OCI-LY1 (cell line): Measurements from ENCODE around the gene TMEM185B.

Source experiments
- H2AFZ ChIP-seq: fragments of 200-600 bp; sonication (generic), shearing (Covaris generic); 2 replicates; pipeline ENCODE4 v1.6.0; 2014; ENCODE audit warnings: antibody characterized with exemption, mild to moderate bottlenecking, low read length
- H3F3A ChIP-seq: fragments of 200-600 bp; sonication (generic), shearing (Covaris generic); 2 replicates; pipeline ENCODE4 v1.6.0; 2014; ENCODE audit warnings: mild to moderate bottlenecking, antibody characterized with exemption, low read length, moderate library complexity; ENCODE audit not compliant: insufficient read depth
- H3K27ac ChIP-seq: fragments of 200-600 bp; sonication (generic); 2 replicates; pipeline ENCODE4 v1.5.1; 2014; ENCODE audit warnings: low read length, mixed run types, mild to moderate bottlenecking, low read depth; ENCODE audit not compliant: poor library complexity, severe bottlenecking
- H3K27me3 ChIP-seq: fragments of 200-600 bp; sonication (generic); 2 replicates; pipeline ENCODE4 v1.6.0; 2014; ENCODE audit warnings: antibody characterized with exemption, mild to moderate bottlenecking, low read length, moderate library complexity; ENCODE audit not compliant: insufficient read depth
- H3K36me3 ChIP-seq: fragments of 200-600 bp; sonication (generic); 2 replicates; pipeline ENCODE4 v1.6.1; 2014; ENCODE audit warnings: mild to moderate bottlenecking, antibody characterized with exemption, low read length, moderate library complexity, mixed read lengths; ENCODE audit not compliant: insufficient read depth
- H3K4me1 ChIP-seq: fragments of 200-600 bp; sonication (generic); 2 replicates; pipeline ENCODE4 v1.5.1; 2014; ENCODE audit warnings: mild to moderate bottlenecking, low read length, moderate library complexity; ENCODE audit not compliant: insufficient read depth, severe bottlenecking
- H3K4me2 ChIP-seq: fragments of 200-600 bp; sonication (generic), shearing (Covaris generic); 2 replicates; pipeline ENCODE4 v1.6.1; 2014; ENCODE audit warnings: low read length
- H3K4me3 ChIP-seq: fragments of 200-600 bp; sonication (generic); 2 replicates; pipeline ENCODE4 v1.5.1; 2014; ENCODE audit warnings: low read length, low read depth, mild to moderate bottlenecking, mixed read lengths; ENCODE audit not compliant: poor library complexity, severe bottlenecking
- H3K79me2 ChIP-seq: fragments of 200-600 bp; shearing (Covaris generic); 2 replicates; pipeline ENCODE4 v1.6.1; 2016; ENCODE audit warnings: mixed run types, low read length, mixed read lengths; ENCODE audit not compliant: insufficient read depth
- H3K9ac ChIP-seq: fragments of 200-600 bp; sonication (generic), shearing (Covaris generic); 2 replicates; pipeline ENCODE4 v1.6.1; 2014; ENCODE audit warnings: mild to moderate bottlenecking, low read length, mixed read lengths
- H3K9me2 ChIP-seq: fragments of 200-600 bp; sonication (generic), shearing (Covaris generic); 2 replicates; pipeline ENCODE4 v1.6.1; 2014; ENCODE audit warnings: low read depth, mild to moderate bottlenecking, low read length, mixed read lengths
- H3K9me3 ChIP-seq: fragments of 200-600 bp; shearing (Covaris generic); 2 replicates; pipeline ENCODE4 v1.6.1; 2014; ENCODE audit warnings: low read length, mixed read lengths
- H4K20me1 ChIP-seq: fragments of 200-600 bp; sonication (generic), shearing (Covaris generic); 2 replicates; pipeline ENCODE4 v1.6.0; 2016; ENCODE audit warnings: mild to moderate bottlenecking, low read length; ENCODE audit not compliant: insufficient read depth
- EZH2 ChIP-seq: fragments of 200-600 bp; sonication (generic), shearing (Covaris generic); IDR thresholded peaks from 2 replicates; pipeline ENCODE4 v1.8.0; 2017; ENCODE audit warnings: borderline replicate concordance, mixed run types, mild to moderate bottlenecking, antibody characterized with exemption, low read length, moderate library complexity, mixed read lengths
- TF ChIP-seq, protein P1 (sequence below): fragments of 200-600 bp; sonication (generic), shearing (Covaris generic); IDR thresholded peaks from 2 replicates; pipeline ENCODE4 v1.5.1; 2017; ENCODE audit warnings: mild to moderate bottlenecking, antibody characterized with exemption, low read length, moderate library complexity, mixed read lengths

Gene TMEM185B

DNA sequence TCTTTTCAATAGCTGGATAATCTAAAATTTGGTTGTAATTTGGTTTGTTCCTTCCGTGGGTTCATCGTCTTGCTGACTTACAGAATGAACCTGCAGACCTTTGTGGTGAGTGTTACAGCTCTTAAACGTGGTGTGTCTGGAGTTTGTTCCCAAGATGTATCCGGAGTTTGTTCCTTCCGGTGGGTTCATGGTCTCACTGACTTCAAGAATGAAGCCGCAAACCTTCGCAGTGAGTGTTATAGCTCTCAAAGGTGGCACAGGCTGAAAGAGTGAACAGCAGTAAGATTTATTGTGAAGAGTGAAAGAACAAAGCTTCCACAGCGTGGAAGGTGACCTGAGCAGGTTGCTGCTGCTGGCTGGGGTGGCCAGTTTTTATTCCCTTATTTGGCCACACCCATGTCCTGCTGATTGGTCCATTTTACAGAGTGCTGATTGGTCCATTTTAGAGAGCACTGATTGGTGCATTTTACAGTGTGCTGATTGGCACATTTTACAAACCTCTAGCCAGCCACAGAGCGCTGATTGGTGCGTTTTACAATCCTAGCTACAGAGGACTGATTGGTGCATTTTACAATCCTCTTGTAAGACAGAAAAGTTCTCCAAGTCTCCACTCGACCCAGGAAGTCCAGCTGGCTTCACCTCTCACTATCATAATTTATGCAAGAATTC lies 46.0 kb upstream of the TMEM185B start:
- TF ChIP-seq EZH2 = no peak
- H3K4me2 ChIP-seq = no peak overlapping the region

DNA sequence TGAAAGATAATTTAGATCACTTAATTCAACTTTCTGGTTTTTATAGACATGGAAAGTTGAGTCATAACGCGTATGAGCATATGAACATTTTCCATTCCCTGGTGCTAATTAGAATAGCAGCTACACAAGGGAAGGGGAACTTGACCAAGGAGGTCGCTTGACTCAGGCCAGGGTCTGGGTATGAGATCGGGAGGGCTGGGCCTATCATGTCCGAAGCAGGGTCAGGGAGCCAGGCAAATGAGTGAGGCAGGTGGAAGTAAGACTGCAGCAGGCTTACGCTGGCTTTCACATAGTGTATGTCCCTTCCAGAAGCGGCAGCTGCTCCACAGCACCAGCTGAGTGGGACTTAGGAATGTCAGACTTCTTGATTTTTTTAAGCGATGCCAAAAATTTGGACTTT lies 44.1 kb upstream of the TMEM185B start:
- Histone ChIP-seq H3K4me3 (no peak overlapping the region), H3K4me1 (peaks cover 6% of the 10 kb centered on the region), H3K36me3 (no peaks in the 10 kb centered on the region; the same call in 1 of the 2 replicates), H3K9me3 (no peaks in the 10 kb centered on the region), H4K20me1 (no peaks in the 10 kb centered on the region), H3K9me2 (no peaks in the 10 kb centered on the region), H3K27ac (no peak overlapping the region), H3K4me2 (no peak overlapping the region), H3K27me3 (no peaks in the 10 kb centered on the region), H3K79me2 (no peaks in the 10 kb centered on the region), H3F3A (no peaks in the 10 kb centered on the region), H3K9ac (no peak overlapping the region), H2AFZ (no peak overlapping the region)
- no peak for TF ChIP-seq EZH2
- TF ChIP-seq, protein P1, sequence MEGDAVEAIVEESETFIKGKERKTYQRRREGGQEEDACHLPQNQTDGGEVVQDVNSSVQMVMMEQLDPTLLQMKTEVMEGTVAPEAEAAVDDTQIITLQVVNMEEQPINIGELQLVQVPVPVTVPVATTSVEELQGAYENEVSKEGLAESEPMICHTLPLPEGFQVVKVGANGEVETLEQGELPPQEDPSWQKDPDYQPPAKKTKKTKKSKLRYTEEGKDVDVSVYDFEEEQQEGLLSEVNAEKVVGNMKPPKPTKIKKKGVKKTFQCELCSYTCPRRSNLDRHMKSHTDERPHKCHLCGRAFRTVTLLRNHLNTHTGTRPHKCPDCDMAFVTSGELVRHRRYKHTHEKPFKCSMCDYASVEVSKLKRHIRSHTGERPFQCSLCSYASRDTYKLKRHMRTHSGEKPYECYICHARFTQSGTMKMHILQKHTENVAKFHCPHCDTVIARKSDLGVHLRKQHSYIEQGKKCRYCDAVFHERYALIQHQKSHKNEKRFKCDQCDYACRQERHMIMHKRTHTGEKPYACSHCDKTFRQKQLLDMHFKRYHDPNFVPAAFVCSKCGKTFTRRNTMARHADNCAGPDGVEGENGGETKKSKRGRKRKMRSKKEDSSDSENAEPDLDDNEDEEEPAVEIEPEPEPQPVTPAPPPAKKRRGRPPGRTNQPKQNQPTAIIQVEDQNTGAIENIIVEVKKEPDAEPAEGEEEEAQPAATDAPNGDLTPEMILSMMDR = no peak

More for the DNA sequence above, 46.0 kb upstream of the TMEM185B start:
- Histone ChIP-seq H3K36me3 (no peaks in the 10 kb centered on the region; the same call in 1 of the 2 replicates), H3K9me2 (no peaks in the 10 kb centered on the region), H3K9ac (no peak overlapping the region), H3K27ac (no peak overlapping the region), H3K79me2 (no peaks in the 10 kb centered on the region), H4K20me1 (no peaks in the 10 kb centered on the region), H3K27me3 (no peaks in the 10 kb centered on the region), H2AFZ (no peak overlapping the region), H3K4me3 (no peak overlapping the region), H3K4me1 (peaks cover 6% of the 10 kb centered on the region), H3F3A (no peaks in the 10 kb centered on the region), H3K9me3 (no peaks in the 10 kb centered on the region)

DNA sequence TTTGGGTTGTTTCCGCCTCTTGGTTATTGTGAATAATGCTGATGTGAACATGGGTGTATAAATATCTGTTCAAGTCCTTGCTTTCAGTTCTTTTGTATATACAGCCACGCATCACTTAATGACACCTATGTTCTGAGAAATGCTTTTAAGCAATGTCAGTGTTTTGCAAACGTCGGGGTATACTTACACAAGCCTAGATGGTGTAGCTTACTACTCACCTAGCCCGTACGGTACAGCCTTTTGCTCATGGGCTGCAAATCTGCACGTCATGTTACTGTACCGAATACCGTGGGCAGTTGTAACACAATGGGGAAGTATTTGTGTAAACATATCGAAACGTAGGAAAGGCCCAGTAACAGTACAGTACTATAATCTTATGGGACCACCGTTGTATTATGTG lies 41.8 kb upstream of the TMEM185B start:
- Histone ChIP-seq H3K79me2 (no peaks in the 10 kb centered on the region), H3K27me3 (no peaks in the 10 kb centered on the region; the same call in 1 of the 2 replicates), H2AFZ (no peak overlapping the region), H3K4me1 (peaks cover 6% of the 10 kb centered on the region), H3F3A (no peaks in the 10 kb centered on the region), H3K9me2 (no peaks in the 10 kb centered on the region), H3K4me2 (no peak overlapping the region; the same call in 1 of the 2 replicates), H4K20me1 (no peaks in the 10 kb centered on the region), H3K27ac (no peak overlapping the region), H3K9ac (no peak overlapping the region), H3K9me3 (peaks cover 8% of the 10 kb centered on the region), H3K36me3 (peaks cover 4% of the 10 kb centered on the region; the same call in 1 of the 2 replicates), H3K4me3 (no peak overlapping the region)
- no peak for TF ChIP-seq EZH2
- TF ChIP-seq, protein P1 = no peak
